KOPT-K1 (cell line): Measurements from ENCODE around the gene FASTKD3.

ENCODE experiments used
- H3K27ac ChIP-seq: fragments of 200-600 bp; sonication (generic); 2 replicates; pipeline ENCODE4 v1.5.1; 2016; ENCODE audit warnings: antibody characterized with exemption, mild to moderate bottlenecking, low read depth, low read length; ENCODE audit not compliant: poor library complexity, severe bottlenecking
- H3K36me3 ChIP-seq: fragments of 200-600 bp; sonication (generic); 2 replicates; pipeline ENCODE4 v1.5.1; 2017; ENCODE audit warnings: antibody characterized with exemption, mild to moderate bottlenecking, low read length, moderate library complexity; ENCODE audit not compliant: insufficient read depth
- H3K9me3 ChIP-seq: fragments of 200-600 bp; sonication (generic); 2 replicates; pipeline ENCODE4 v1.5.1; 2017; ENCODE audit warnings: antibody characterized with exemption, low read length, mild to moderate bottlenecking; ENCODE audit not compliant: insufficient read depth, poor library complexity, severe bottlenecking

Gene FASTKD3

GRCh38 chr5:7868427-7868772 is 431 bp downstream of the FASTKD3 start:
- Histone ChIP-seq H3K9me3 (no peaks in the 10 kb centered on the region), H3K27ac (peak overlapping the region; percentile 73), H3K36me3 (peaks cover 42% of the 10 kb centered on the region)

DNA sequence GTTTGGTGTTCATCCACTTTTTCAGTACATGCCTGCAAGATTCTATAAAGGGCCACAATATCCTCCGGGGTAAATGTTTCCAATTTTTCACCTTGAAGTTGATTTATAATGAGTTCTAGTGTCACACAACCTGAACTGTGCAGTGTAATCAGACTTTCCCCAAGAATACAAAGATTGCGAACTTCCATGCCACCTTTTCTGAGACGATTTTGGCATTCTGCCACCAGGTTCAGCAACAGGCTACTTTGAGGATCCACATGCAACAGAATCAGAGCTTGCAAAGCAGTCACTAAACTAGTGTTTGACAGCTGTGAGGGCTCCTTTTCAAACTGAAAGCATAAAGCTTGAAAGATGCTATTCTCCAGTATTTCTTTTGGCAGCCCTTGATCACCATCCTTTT is 1.6 kb downstream of the FASTKD3 start:
- no peaks in the 10 kb centered on the region for H3K9me3 ChIP-seq
- H3K36me3 ChIP-seq, result peaks cover 47% of the 10 kb centered on the region
- H3K27ac ChIP-seq, result no peak overlapping the region

DNA sequence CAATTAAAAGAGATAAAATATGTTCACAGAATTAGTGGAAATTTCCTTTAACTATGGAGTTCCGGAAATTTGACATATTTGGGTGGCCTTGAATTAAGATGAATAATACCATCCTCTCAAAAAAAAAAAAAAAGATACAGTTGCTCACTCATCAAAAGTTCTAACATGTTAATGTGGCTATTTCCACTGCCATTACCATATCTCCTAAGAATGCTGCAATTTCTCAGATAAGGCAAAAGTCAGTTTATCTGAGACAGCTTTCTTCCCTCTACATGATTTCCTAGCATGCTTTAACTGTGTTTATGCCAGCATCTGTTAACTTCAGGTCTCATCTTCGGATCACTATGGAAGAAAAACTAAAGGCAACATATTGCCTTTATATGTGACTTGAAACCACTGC is 2.6 kb downstream of the FASTKD3 start:
- Histone ChIP-seq H3K27ac (no peak overlapping the region), H3K9me3 (no peaks in the 10 kb centered on the region), H3K36me3 (peaks cover 57% of the 10 kb centered on the region)

DNA sequence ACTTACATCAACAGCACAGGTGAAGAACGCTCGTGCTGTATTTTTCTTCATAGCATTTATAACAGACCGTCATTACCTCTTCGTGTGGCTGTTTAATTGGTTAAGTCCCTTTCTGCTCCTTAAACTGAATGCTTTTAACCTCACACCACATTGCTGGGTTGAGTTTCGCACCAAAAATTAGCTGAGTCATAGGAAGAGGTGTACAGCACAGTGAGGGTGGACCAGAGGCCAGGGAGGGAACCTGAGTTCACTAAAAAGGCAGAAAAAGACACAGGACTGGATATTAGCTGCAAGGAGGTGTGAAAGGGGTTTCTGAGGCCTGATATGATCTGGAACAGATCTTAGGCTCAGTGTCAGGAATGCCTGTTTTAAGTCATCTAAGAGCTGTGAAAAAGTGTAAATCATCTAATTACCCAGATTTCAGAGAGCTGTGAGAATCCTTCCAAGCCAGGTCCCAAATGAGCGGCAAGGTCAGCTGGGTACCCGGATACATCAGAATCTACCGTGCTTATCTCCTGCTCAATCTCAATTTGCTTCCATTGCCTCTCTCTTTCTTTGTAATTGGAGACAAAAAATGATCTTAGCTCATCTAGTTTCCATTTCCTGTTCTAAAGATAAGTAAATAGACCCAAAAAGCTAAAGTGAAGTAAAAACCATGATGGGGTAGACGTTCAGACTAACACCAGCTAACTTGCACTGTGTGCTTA is 10.8 kb downstream of the FASTKD3 start:
- H3K9me3 ChIP-seq, result no peaks in the 10 kb centered on the region

GRCh38 chr5:7857361-7857760 is 11.5 kb downstream of the FASTKD3 start:
- Histone ChIP-seq H3K27ac (no peak overlapping the region), H3K36me3 (peaks cover 45% of the 10 kb centered on the region), H3K9me3 (no peaks in the 10 kb centered on the region)

More for the DNA sequence above, 10.8 kb downstream of the FASTKD3 start:
- Histone ChIP-seq H3K27ac (no peak overlapping the region), H3K36me3 (peaks cover 52% of the 10 kb centered on the region)

DNA sequence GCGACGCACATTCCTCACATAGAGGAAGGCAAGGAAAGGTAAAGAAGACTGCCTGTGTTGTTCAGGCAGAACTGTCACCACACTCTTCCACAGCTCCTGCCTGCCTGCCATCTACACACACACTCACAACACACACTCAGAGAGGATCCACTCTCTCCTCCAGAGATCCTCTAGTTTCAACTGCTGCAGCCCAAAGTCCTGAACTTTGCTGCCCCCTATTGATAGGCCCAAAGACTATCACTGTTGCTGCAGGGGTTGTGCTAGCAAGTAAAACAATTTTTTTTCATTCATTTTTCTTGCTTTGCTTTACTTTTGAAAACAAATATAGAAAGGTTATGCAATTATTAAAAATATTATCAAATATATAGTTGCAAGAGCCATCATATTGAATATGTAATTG is 12.0 kb downstream of the FASTKD3 start:
- Histone ChIP-seq H3K9me3 (no peaks in the 10 kb centered on the region), H3K36me3 (peaks cover 40% of the 10 kb centered on the region), H3K27ac (no peak overlapping the region)

GRCh38 chr5:7855611-7856010 is 13.2 kb downstream of the FASTKD3 start:
- Histone ChIP-seq H3K36me3 (peaks cover 29% of the 10 kb centered on the region), H3K9me3 (peaks cover 8% of the 10 kb centered on the region), H3K27ac (no peak overlapping the region)

GRCh38 chr5:7852988-7853387 is 15.8 kb downstream of the FASTKD3 start:
- peaks cover 7% of the 10 kb centered on the region for H3K36me3 ChIP-seq
- H3K9me3 ChIP-seq, result peaks cover 12% of the 10 kb centered on the region
- H3K27ac ChIP-seq, result no peak overlapping the region

DNA sequence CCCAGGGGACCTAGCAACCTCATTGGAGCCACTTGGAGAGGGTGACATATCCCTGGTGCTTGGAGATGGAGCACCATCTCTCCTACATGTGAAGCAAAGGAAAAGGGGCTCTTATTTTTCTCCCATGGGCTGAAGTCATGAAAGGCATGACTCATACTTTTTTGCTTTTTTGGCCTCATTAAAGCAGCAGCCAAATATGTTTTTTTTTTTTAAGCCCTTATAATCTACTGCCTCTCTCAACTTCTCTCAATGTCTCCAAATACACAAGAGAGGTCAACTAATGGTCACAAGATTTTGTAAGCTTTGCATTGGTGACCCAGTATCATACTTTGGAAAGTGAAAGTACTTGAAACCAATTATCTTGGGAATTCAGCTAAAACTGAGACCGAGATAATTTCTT is 16.3 kb downstream of the FASTKD3 start:
- Histone ChIP-seq H3K27ac (no peak overlapping the region), H3K9me3 (peaks cover 12% of the 10 kb centered on the region), H3K36me3 (peaks cover 3% of the 10 kb centered on the region)

- no peak overlapping the region for H3K27ac ChIP-seq
- H3K36me3 ChIP-seq, result no peaks in the 10 kb centered on the region
- H3K9me3 ChIP-seq, result peaks cover 12% of the 10 kb centered on the region
Measured at GRCh38 chr5:7851617-7852289, 17.1 kb downstream of the FASTKD3 start.

GRCh38 chr5:7851240-7851592 is 17.6 kb downstream of the FASTKD3 start:
- Histone ChIP-seq H3K9me3 (peaks cover 12% of the 10 kb centered on the region), H3K27ac (no peak overlapping the region), H3K36me3 (no peaks in the 10 kb centered on the region)

DNA sequence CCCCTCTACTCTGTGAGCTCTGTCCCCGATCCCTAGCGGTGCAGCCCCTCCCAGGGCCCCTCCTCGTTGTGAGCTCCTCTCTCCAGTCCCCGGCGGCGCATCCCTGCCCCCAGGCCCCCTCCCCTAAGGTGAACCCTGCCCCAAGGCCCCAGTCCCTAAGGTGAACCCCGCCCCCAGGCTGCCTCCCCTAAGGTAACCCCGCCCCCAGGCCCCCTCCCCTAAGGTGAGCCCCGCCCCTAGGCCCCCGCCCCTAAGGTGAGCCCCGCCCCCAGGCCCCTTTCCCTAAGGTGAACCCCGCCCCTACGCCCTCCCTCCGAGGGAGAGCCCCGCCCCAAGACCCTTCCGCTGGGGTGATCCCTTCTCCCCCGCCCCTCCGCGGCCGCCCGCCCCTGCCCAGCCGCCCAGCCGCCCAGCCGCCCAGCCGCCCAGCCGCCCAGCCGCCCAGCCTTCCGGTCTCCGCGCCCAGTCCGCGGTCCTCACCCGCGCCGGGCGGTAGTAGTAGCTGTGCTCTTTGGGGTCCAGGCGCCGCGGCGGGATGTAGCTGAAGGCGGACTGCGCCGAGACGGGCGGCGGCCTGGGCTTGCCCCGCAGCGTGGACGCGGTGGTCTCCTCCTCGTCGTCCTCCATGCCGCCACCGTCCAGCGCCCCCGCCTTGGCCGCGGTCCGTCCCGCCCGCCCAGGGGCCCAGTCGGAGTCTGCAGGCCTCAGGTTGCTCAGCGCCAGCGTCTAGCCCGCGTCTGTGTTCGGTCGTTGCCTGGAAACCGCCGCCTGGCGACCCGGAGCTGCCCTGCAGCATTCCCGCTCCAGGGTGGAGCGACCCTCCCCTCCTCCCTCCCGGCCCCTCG is 18.2 kb downstream of the FASTKD3 start, which contains the start of gene CFAP90:
Gene CFAP90 (minus strand): TSS at position 739 of the 845 bp plus-strand sequence. CDS start 112 bp downstream, at position 627.
- H3K27ac ChIP-seq, result no peak within 1 kb of the TSS

GRCh38 chr5:7849681-7850394 is 19.0 kb downstream of the FASTKD3 start:
- H3K36me3 ChIP-seq, result no peaks in the 10 kb centered on the region
- peaks cover 12% of the 10 kb centered on the region for H3K9me3 ChIP-seq
- no peak overlapping the region for H3K27ac ChIP-seq

More for the DNA sequence above, 18.2 kb downstream of the FASTKD3 start, which contains the start of gene CFAP90:
- peaks cover 12% of the 10 kb centered on the region for H3K9me3 ChIP-seq
- H3K36me3 ChIP-seq, result no peaks in the 10 kb centered on the region

DNA sequence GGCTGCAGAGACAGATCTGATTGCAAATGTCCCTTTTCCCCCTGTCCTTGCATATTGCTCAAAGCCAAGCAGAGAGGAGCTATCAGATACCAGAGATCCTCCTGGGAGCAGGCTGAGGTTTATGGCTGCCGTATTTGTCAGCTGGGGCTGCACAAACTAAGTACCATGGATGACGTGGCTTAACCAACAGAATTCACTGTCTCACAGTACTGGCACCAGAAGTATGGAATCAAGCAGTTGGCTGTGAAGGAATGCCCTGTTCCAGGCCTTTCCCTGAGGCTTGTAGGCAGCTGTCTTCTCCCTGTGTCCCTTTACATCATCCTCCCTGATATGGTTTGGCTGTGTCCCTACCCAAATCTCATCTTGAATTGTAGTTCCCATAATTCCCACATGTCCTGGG is 20.5 kb downstream of the FASTKD3 start:
- Histone ChIP-seq H3K27ac (no peak overlapping the region), H3K9me3 (peaks cover 12% of the 10 kb centered on the region), H3K36me3 (no peaks in the 10 kb centered on the region)

- H3K9me3 ChIP-seq, result peaks cover 10% of the 10 kb centered on the region
- H3K27ac ChIP-seq, result no peak overlapping the region
- H3K36me3 ChIP-seq, result no peaks in the 10 kb centered on the region
Measured at GRCh38 chr5:7846327-7846726, 22.5 kb downstream of the FASTKD3 start.
